ENCODE data around the gene ATOH8. TPM values are rescaled to one million over a fixed set of nuclear protein-coding genes. Genes with fewer than 3 reads are reported as not detected.

Gene ATOH8
- total RNA-seq, 1 donor from 2014 or later, result 1.9 TPM

GRCh38 chr2:85774126-85774978 is 20.6 kb downstream of the ATOH8 start:
- H3K27ac ChIP-seq (ENCODE audit: low read depth, low read length), result no peak overlapping the region
- H3K9me3 ChIP-seq (ENCODE audit: insufficient read depth, low read depth, low read length), result no peaks in the 10 kb centered on the region
- peaks cover 1% of the 10 kb centered on the region for H3K9me3 Mint-ChIP-seq (ENCODE audit: unreplicated experiment)
- H3K27me3 Mint-ChIP-seq (ENCODE audit: low read depth, unreplicated experiment), result peaks cover 67% of the 10 kb centered on the region
- TF ChIP-seq EZH2 (IDR thresholded peaks at IDR 0.05; ENCODE audit: insufficient read depth, low read length) (no peak), CTCF (IDR thresholded peaks at IDR 0.05; ENCODE audit: insufficient read depth, low read depth, low read length) (no peak)
- no peak for FAIRE-seq
- no peak overlapping the region for H3K9ac ChIP-seq (ENCODE audit: low read length)
- H3K4me3 Mint-ChIP-seq (ENCODE audit: unreplicated experiment), result no peak overlapping the region
- H3K4me1 Mint-ChIP-seq (ENCODE audit: low read depth, unreplicated experiment), result peaks cover 18% of the 10 kb centered on the region
- H3K27me3 ChIP-seq (ENCODE audit: insufficient read depth, low read length), result no peaks in the 10 kb centered on the region
- DNase-seq (ENCODE audit: low read depth), result no peak
- H3K79me2 ChIP-seq (ENCODE audit: insufficient read depth, low read length), result no peaks in the 10 kb centered on the region
- no peak overlapping the region for H3K4me2 ChIP-seq (ENCODE audit: low read length)
- H2AFZ ChIP-seq (ENCODE audit: low read depth, low read length), result no peak overlapping the region
- H3K36me3 ChIP-seq (ENCODE audit: insufficient read depth, low read length), result no peaks in the 10 kb centered on the region
- peaks cover 42% of the 10 kb centered on the region for H3K4me1 ChIP-seq (ENCODE audit: insufficient read depth, low read length)
- H3K36me3 Mint-ChIP-seq (ENCODE audit: low read depth, unreplicated experiment), result peaks cover 2% of the 10 kb centered on the region
- no peaks in the 10 kb centered on the region for H4K20me1 ChIP-seq (ENCODE audit: insufficient read depth, low read length)
- no peak overlapping the region for H3K4me3 ChIP-seq (ENCODE audit: insufficient read depth, low read depth, low read length)
- H3K27ac Mint-ChIP-seq (ENCODE audit: unreplicated experiment), result no peak overlapping the region

- H3K4me1 Mint-ChIP-seq (ENCODE audit: low read depth, unreplicated experiment), result peaks cover 16% of the 10 kb centered on the region
- no peak for FAIRE-seq
- H3K36me3 Mint-ChIP-seq (ENCODE audit: low read depth, unreplicated experiment), result peaks cover 2% of the 10 kb centered on the region
- no peak overlapping the region for H3K4me3 ChIP-seq (ENCODE audit: insufficient read depth, low read depth, low read length)
- peaks cover 1% of the 10 kb centered on the region for H3K9me3 Mint-ChIP-seq (ENCODE audit: unreplicated experiment)
- no peaks in the 10 kb centered on the region for H3K79me2 ChIP-seq (ENCODE audit: insufficient read depth, low read length)
- no peak overlapping the region for H3K4me2 ChIP-seq (ENCODE audit: low read length)
- H3K36me3 ChIP-seq (ENCODE audit: insufficient read depth, low read length), result no peaks in the 10 kb centered on the region
- H3K9me3 ChIP-seq (ENCODE audit: insufficient read depth, low read depth, low read length), result no peaks in the 10 kb centered on the region
- no peak for TF ChIP-seq CTCF (IDR thresholded peaks at IDR 0.05; ENCODE audit: insufficient read depth, low read depth, low read length)
- TF ChIP-seq EZH2 (IDR thresholded peaks at IDR 0.05; ENCODE audit: insufficient read depth, low read length), result no peak
- H3K27me3 ChIP-seq (ENCODE audit: insufficient read depth, low read length), result no peaks in the 10 kb centered on the region
- H2AFZ ChIP-seq (ENCODE audit: low read depth, low read length), result no peak overlapping the region
- no peak overlapping the region for H3K9ac ChIP-seq (ENCODE audit: low read length)
- H4K20me1 ChIP-seq (ENCODE audit: insufficient read depth, low read length), result peaks cover 8% of the 10 kb centered on the region
- DNase-seq (ENCODE audit: low read depth), result no peak
- peaks cover 29% of the 10 kb centered on the region for H3K4me1 ChIP-seq (ENCODE audit: insufficient read depth, low read length)
- no peak overlapping the region for H3K27ac ChIP-seq (ENCODE audit: low read depth, low read length)
- no peak overlapping the region for H3K4me3 Mint-ChIP-seq (ENCODE audit: unreplicated experiment)
- peaks cover 67% of the 10 kb centered on the region for H3K27me3 Mint-ChIP-seq (ENCODE audit: low read depth, unreplicated experiment)
- H3K27ac Mint-ChIP-seq (ENCODE audit: unreplicated experiment), result no peak overlapping the region
Measured at GRCh38 chr2:85775406-85776381, 21.9 kb downstream of the ATOH8 start.
